Naive thymus-derived CD4-positive, alpha-beta T cell (primary cell): ENCODE results near the gene LIG1. TPM values are rescaled to one million over a fixed set of nuclear protein-coding genes. Genes with fewer than 3 reads are reported as not detected.
"Not testable (repeated sequence)": the region's sequence is repeated elsewhere in the genome, so short reads cannot be mapped to it uniquely, and the experiment has no call there.

Experiments
- ATAC-seq: fragments of 150-1000 bp; cut with Tn5 transposase; 2 replicates; pipeline ENCODE4 v1.10.0; 2021; ENCODE audit warnings: mild to moderate bottlenecking, moderate library complexity
- CTCF ChIA-PET: fragments of 350-600 bp; sonication (Branson Sonifier 250); formaldehyde crosslinking; loops from one replicate; lab custom pipeline; 2021; ENCODE audit warnings: antibody characterized with exemption; lab: Charles Lee
- POLR2A ChIA-PET: fragments of 350-600 bp; sonication (Branson Sonifier 250); formaldehyde crosslinking; loops from one replicate; lab custom pipeline; 2021; ENCODE audit warnings: antibody characterized with exemption, inconsistent platforms; lab: Charles Lee
- DNase-seq, 9 donors: peaks; one replicate each; pipeline versions ENCODE4 v3.0.0 to v3.0.0-alpha.2; 2020 to 2022; ENCODE audit warnings: mixed read lengths in 1 of 9
- H3K27ac ChIP-seq: one replicate; pipeline ENCODE4 v1.7.0; 2013; ENCODE audit warnings: mild to moderate bottlenecking, low read depth, low read length, moderate library complexity
- H3K27me3 ChIP-seq, 2 donors: one replicate each; pipeline ENCODE4 v1.7.0; 2013; ENCODE audit warnings: low read length in 2 of 2, mild to moderate bottlenecking in 2 of 2, moderate library complexity in 2 of 2; ENCODE audit not compliant: control insufficient read depth in 2 of 2, insufficient read depth in 2 of 2
- H3K36me3 ChIP-seq, 3 experiments: 1 replicate in 2 of 3; 2 replicates in 1 of 3; pipeline ENCODE4 v1.7.0; 2013; ENCODE audit warnings: low read length in 3 of 3, mild to moderate bottlenecking in 3 of 3, moderate library complexity in 1 of 3; ENCODE audit not compliant: insufficient read depth in 3 of 3, control insufficient read depth in 2 of 3
- H3K4me1 ChIP-seq, 2 donors: one replicate each; pipeline ENCODE4 v1.7.0; 2013; ENCODE audit warnings: low read length in 2 of 2, mild to moderate bottlenecking in 2 of 2, moderate library complexity in 1 of 2; ENCODE audit not compliant: control insufficient read depth in 2 of 2, insufficient read depth in 2 of 2
- H3K4me3 ChIP-seq: 2 replicates; pipeline ENCODE4 v1.7.0; 2013; ENCODE audit warnings: mild to moderate bottlenecking, low read length
- H3K9me3 ChIP-seq, 3 experiments: 1 replicate in 2 of 3; 2 replicates in 1 of 3; pipeline ENCODE4 v1.7.0; 2013; ENCODE audit warnings: low read length in 3 of 3; ENCODE audit not compliant: control insufficient read depth in 2 of 3
- H3K27ac Mint-ChIP-seq, 9 donors: one replicate each; pipeline ENCODE4 v1.8.0; 2020 to 2022; ENCODE audit warnings: mixed read lengths in 9 of 9, mild to moderate bottlenecking in 8 of 9, moderate library complexity in 5 of 9, inconsistent platforms in 2 of 9
- H3K27me3 Mint-ChIP-seq, 5 donors: one replicate each; pipeline ENCODE4 v1.8.0; 2021 to 2022; ENCODE audit warnings: mixed read lengths in 5 of 5, mild to moderate bottlenecking in 1 of 5
- H3K36me3 Mint-ChIP-seq, 5 donors: one replicate each; pipeline ENCODE4 v1.8.0; 2020 to 2022; ENCODE audit warnings: mixed read lengths in 5 of 5, mild to moderate bottlenecking in 3 of 5, inconsistent platforms in 1 of 5
- H3K4me1 Mint-ChIP-seq, 7 donors: one replicate each; pipeline ENCODE4 v1.8.0; 2020 to 2022; ENCODE audit warnings: mixed read lengths in 7 of 7, mild to moderate bottlenecking in 3 of 7, inconsistent platforms in 1 of 7
- H3K4me3 Mint-ChIP-seq, 10 donors: one replicate each; pipeline ENCODE4 v1.8.0; 2020 to 2022; ENCODE audit warnings: mild to moderate bottlenecking in 10 of 10, mixed read lengths in 10 of 10, moderate library complexity in 6 of 10, inconsistent platforms in 2 of 10
- H3K9me3 Mint-ChIP-seq, 11 donors: one replicate each; pipeline ENCODE4 v1.8.0; 2020 to 2022; ENCODE audit warnings: mixed read lengths in 11 of 11, mild to moderate bottlenecking in 4 of 11, inconsistent platforms in 1 of 11, moderate library complexity in 1 of 11
- intact Hi-C, 2 donors: fragments of 100-400 bp; cut with micrococcal nuclease; formaldehyde crosslinking; loops; one replicate each; pipeline ENCODE4 v1.15.1; 2023
- polyA plus RNA-seq, 2 donors: library from polyadenylated mRNA; unstranded; fragments of 300-500 nt; fragmentation: Illumina TruSeq; gene quantifications; one replicate each; pipeline ENCODE4 v1.2.3, GENCODE V29; 2021
- total RNA-seq, 6 experiments: library from RNA in 5 of 6; stranded (reverse) in 5 of 6; gene quantifications; 1 replicate in 5 of 6; 2 replicates in 1 of 6; pipeline ENCODE4 v1.2.3 and lab custom pipeline; 2021 to 2026

Gene LIG1
- total and polyA plus RNA-seq, 7 experiments from 2014 or later = 38.1 to 134 (median 103) TPM

- peaks cover 0 to 24% (median 5%) of the 10 kb centered on the region in 5 donors for H3K27me3 Mint-ChIP-seq
- DNase-seq (no peak), ATAC-seq (no peak)
- peaks cover 6 to 30% (median 17%) of the 10 kb centered on the region in 11 donors for H3K9me3 Mint-ChIP-seq
- intact Hi-C loops = no loop called here
- ChIA-PET POLR2A (no interaction called here), CTCF (no interaction called here)
- H3K4me3 Mint-ChIP-seq = no peak overlapping the region
- peaks cover 0 to 22% (median 13%) of the 10 kb centered on the region in 5 donors for H3K36me3 Mint-ChIP-seq
- no peaks in the 10 kb centered on the region for H3K36me3 ChIP-seq
- H3K27me3 ChIP-seq = no peaks in the 10 kb centered on the region
- H3K9me3 ChIP-seq = peaks cover 0 to 22% (median 0%) of the 10 kb centered on the region in 3 experiments
- H3K4me1 Mint-ChIP-seq = no peaks in the 10 kb centered on the region
- H3K4me3 ChIP-seq = no peak overlapping the region
- H3K27ac ChIP-seq = no peak overlapping the region
- no peak overlapping the region for H3K27ac Mint-ChIP-seq
- H3K4me1 ChIP-seq = no peaks in the 10 kb centered on the region
Observed at GRCh38 chr19:48090281-48090802, 79.8 kb downstream of the LIG1 start.

- H3K9me3 ChIP-seq = peaks cover 0 to 10% (median 0%) of the 10 kb centered on the region in 3 experiments
- H3K36me3 Mint-ChIP-seq = peaks cover 0 to 10% (median 9%) of the 10 kb centered on the region in 5 donors
- ATAC-seq, H3K4me3 Mint-ChIP-seq, H3K4me1 Mint-ChIP-seq, H3K36me3 ChIP-seq, intact Hi-C loops, H3K4me3 ChIP-seq, DNase-seq, H3K27me3 ChIP-seq, H3K4me1 ChIP-seq, CTCF ChIA-PET, H3K27ac ChIP-seq, H3K27ac Mint-ChIP-seq, POLR2A ChIA-PET: not testable (repeated sequence)
- peaks cover 0 to 24% (median 5%) of the 10 kb centered on the region in 5 donors for H3K27me3 Mint-ChIP-seq
- H3K9me3 Mint-ChIP-seq = peaks cover 2 to 17% (median 9%) of the 10 kb centered on the region in 11 donors
Observed at GRCh38 chr19:48088991-48089390, 81.2 kb downstream of the LIG1 start.

GRCh38 chr19:48085904-48086864 lies 84.0 kb downstream of the LIG1 start:
- Histone ChIP-seq H3K36me3 (no peaks in the 10 kb centered on the region), H3K4me1 (no peaks in the 10 kb centered on the region), H3K27ac (no peak overlapping the region), H3K27me3 (no peaks in the 10 kb centered on the region), H3K9me3 (no peaks in the 10 kb centered on the region), H3K4me3 (no peak overlapping the region)
- intact Hi-C loops = no loop called here
- H3K36me3 Mint-ChIP-seq = no peaks in the 10 kb centered on the region
- DNase-seq (no peak), ATAC-seq (no peak)
- no peaks in the 10 kb centered on the region for H3K9me3 Mint-ChIP-seq
- no peak overlapping the region for H3K4me3 Mint-ChIP-seq
- no peaks in the 10 kb centered on the region for H3K4me1 Mint-ChIP-seq
- H3K27me3 Mint-ChIP-seq = peaks cover 0 to 18% (median 5%) of the 10 kb centered on the region in 5 donors
- POLR2A ChIA-PET = no interaction called here
- no peak overlapping the region for H3K27ac Mint-ChIP-seq
- CTCF ChIA-PET = interaction anchor here (0.5 kb wide), 1 partner anchor 47 kb away, joined by 3 read pairs; no protein-coding TSS in a partner anchor

GRCh38 chr19:48085076-48085475 lies 85.1 kb downstream of the LIG1 start:
- ChIA-PET CTCF (interaction anchor here (0.5 kb wide), 1 partner anchor 48 kb away, joined by 3 read pairs; no protein-coding TSS in a partner anchor), POLR2A (no interaction called here)
- H3K36me3 Mint-ChIP-seq = no peaks in the 10 kb centered on the region
- Histone ChIP-seq H3K36me3 (no peaks in the 10 kb centered on the region), H3K9me3 (no peaks in the 10 kb centered on the region), H3K27ac (no peak overlapping the region), H3K4me3 (no peak overlapping the region), H3K27me3 (no peaks in the 10 kb centered on the region), H3K4me1 (no peaks in the 10 kb centered on the region)
- peaks cover 0 to 15% (median 5%) of the 10 kb centered on the region in 5 donors for H3K27me3 Mint-ChIP-seq
- ATAC-seq = no peak
- H3K4me1 Mint-ChIP-seq = no peaks in the 10 kb centered on the region
- H3K4me3 Mint-ChIP-seq = no peak overlapping the region
- intact Hi-C loops = no loop called here
- H3K27ac Mint-ChIP-seq = no peak overlapping the region
- no peaks in the 10 kb centered on the region for H3K9me3 Mint-ChIP-seq
- no peak for DNase-seq

GRCh38 chr19:48081106-48081505 lies 89.0 kb downstream of the LIG1 start:
- Histone ChIP-seq H3K4me1 (no peaks in the 10 kb centered on the region), H3K4me3 (no peak overlapping the region), H3K27me3 (no peaks in the 10 kb centered on the region), H3K9me3 (no peaks in the 10 kb centered on the region), H3K27ac (no peak overlapping the region), H3K36me3 (no peaks in the 10 kb centered on the region)
- no peak overlapping the region for H3K4me3 Mint-ChIP-seq
- peaks cover 0 to 17% (median 0%) of the 10 kb centered on the region in 5 donors for H3K27me3 Mint-ChIP-seq
- ChIA-PET CTCF (no interaction called here), POLR2A (no interaction called here)
- no peaks in the 10 kb centered on the region for H3K9me3 Mint-ChIP-seq
- H3K36me3 Mint-ChIP-seq = peaks cover 0 to 6% (median 3%) of the 10 kb centered on the region in 5 donors
- H3K4me1 Mint-ChIP-seq = no peaks in the 10 kb centered on the region
- H3K27ac Mint-ChIP-seq = no peak overlapping the region
- DNase-seq = no peak
- intact Hi-C loops = no loop called here
- ATAC-seq = no peak

GRCh38 chr19:48070177-48070769 lies 99.9 kb downstream of the LIG1 start:
- H3K4me1 Mint-ChIP-seq = not testable (repeated sequence)

More at GRCh38 chr19:48070177-48070769, 99.9 kb downstream of the LIG1 start:
- intact Hi-C loops, H3K27me3 ChIP-seq, H3K9me3 ChIP-seq, H3K27me3 Mint-ChIP-seq, H3K27ac ChIP-seq, H3K36me3 ChIP-seq, H3K27ac Mint-ChIP-seq, H3K9me3 Mint-ChIP-seq, POLR2A ChIA-PET, H3K4me1 ChIP-seq, H3K4me3 Mint-ChIP-seq, H3K4me3 ChIP-seq, CTCF ChIA-PET, DNase-seq, ATAC-seq: not testable (repeated sequence)
- peaks cover 0 to 10% (median 0%) of the 10 kb centered on the region in 5 donors for H3K36me3 Mint-ChIP-seq
